Activated T-cell treated with anti-CD3 and anti-CD28 coated beads, Interleukin-2, amount 50 U/mL, for 24 hours (primary cell): ENCODE data around the gene PSMB10.

Experiments
- DNase-seq: peaks from one replicate; pipeline ENCODE4 v3.0.0-alpha.2; 2020
- H3K27ac Mint-ChIP-seq: 2 replicates; pipeline ENCODE4 v1.8.0; 2020; ENCODE audit warnings: mild to moderate bottlenecking, mixed read lengths
- H3K27me3 Mint-ChIP-seq: 2 replicates; pipeline ENCODE4 v1.8.0; 2020; ENCODE audit warnings: mixed read lengths
- H3K36me3 Mint-ChIP-seq: 2 replicates; pipeline ENCODE4 v1.8.0; 2020; ENCODE audit warnings: low read depth, mixed read lengths
- H3K4me1 Mint-ChIP-seq: 2 replicates; pipeline ENCODE4 v1.8.0; 2020; ENCODE audit warnings: low read depth, mixed read lengths
- H3K4me3 Mint-ChIP-seq: 2 replicates; pipeline ENCODE4 v1.8.0; 2020; ENCODE audit warnings: mild to moderate bottlenecking, moderate library complexity, mixed read lengths
- H3K9me3 Mint-ChIP-seq: 2 replicates; pipeline ENCODE4 v1.8.0; 2020; ENCODE audit warnings: mixed read lengths

PSMB10 gene

DNA sequence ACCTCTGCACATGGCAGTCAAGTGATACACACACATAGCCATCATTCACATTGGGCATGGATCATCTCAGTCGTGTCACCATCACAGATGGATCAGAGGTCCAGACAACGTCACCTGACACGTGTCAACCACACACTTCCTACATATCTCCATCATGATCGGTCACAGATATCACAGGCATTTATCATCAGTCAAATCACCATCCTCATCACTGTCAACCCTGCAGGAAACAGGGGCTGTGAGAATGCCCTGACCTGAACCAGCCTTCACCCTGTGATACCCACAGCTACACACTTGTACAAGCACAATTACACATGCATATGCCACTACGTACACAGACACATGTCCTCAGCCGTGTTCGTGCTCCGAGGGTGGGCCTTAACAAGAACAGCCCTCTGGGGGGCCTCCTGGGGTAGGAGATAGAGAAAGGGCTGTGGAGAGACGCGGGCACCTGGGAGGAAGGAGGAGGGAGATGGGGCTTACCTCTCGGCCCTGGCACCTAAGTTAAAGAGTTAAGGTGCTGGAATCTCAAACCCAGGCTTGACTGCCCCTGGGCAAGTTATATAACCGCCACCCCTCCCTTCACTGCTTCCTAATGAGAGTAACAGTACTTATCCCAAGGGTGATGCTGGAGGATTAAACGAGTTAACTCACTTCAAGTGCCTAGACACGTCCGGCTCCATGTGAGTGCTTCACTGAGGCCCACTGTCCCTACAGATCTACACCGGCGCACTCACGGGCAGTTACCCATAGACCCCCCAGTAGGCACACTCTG, 30.7 kb upstream of the PSMB10 start:
- Mint-ChIP-seq H3K27me3 (no peaks in the 10 kb centered on the region), H3K27ac (peak overlapping the region; percentile 94), H3K4me3 (peak overlapping the region; percentile 98), H3K36me3 (peaks cover 15% of the 10 kb centered on the region), H3K4me1 (peaks cover 27% of the 10 kb centered on the region), H3K9me3 (no peaks in the 10 kb centered on the region)
- DNase-seq = peak; percentile 52

DNA sequence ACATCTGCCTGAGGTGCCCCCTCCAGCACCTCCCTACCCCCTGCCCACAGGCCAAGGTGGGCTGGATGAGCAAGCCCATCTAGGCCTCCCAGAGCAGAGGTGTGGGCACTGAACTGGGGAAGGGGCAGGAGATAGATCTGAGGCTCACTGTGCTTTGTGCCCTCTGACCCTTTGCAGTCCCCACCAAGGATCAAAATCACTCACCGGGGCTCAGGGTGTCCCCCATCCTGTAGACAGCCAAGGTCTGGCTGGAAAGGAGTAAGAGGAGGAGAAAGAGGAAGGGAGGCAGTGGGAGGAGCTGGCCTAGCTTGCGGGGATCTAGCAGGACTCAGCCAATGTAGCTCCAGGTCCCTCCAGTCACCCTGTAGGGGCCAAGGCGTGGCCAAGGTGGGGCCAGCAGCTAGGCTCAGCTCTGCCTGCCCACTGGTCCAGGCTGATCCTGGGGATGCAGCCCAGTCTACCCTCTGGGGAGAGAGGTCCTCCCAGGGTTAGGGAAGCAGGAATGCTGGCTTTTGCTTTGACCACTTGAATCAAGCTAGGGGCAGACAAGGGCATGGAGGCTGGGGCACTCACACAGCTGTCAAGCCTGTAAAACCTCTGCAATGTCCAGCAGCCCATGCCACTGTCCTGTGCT, 30.0 kb upstream of the PSMB10 start:
- Mint-ChIP-seq H3K27me3 (no peaks in the 10 kb centered on the region), H3K36me3 (peaks cover 22% of the 10 kb centered on the region), H3K9me3 (no peaks in the 10 kb centered on the region), H3K4me1 (peaks cover 27% of the 10 kb centered on the region), H3K27ac (peak overlapping the region; percentile 94), H3K4me3 (peak overlapping the region; percentile 98)
- DNase-seq = no peak

DNA sequence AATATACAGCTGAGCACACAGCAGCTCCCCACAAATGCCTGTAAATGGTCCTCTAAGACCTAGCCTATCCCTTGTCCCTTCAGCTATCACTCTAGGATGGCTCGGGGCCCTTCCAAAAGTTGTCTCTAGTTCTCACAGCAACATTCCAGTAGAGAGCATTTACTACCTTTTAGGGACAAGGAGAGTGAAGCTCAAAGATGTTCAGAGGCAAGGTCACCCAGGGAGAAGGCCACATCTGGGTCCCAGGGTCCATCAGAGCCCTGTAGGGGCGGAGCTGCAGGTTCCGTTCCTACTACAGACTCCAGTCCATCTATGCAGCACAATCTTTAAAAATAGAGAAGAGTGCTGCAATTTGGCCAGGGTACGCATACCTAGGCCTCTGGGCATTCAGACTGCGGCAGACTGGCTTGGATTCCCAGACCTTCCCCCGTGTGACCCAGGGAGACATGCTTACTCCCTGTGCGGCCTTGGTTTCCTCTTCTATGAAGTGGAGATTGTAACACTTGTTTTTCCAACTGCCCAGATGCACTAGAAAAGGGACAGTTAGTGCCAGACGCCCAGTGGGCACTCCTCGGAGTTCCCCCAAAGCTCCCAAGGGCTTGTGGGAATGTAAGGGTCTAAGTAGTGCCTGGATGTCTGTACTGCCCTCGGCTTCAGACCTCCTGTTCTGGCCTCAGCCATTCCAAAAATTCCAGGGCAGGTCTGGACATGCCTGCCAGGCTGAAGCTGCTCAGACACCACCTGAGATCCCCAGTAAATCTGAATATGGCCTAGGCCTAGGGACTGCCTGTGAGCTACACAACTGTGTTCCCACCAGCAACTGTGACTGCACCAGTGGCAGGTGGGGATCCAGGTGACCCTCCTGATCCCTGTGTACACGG, 29.3 kb upstream of the PSMB10 start:
- H3K27ac Mint-ChIP-seq = no peak overlapping the region
- peak overlapping the region; percentile 51 for H3K4me3 Mint-ChIP-seq
- peaks cover 29% of the 10 kb centered on the region for H3K36me3 Mint-ChIP-seq
- H3K9me3 Mint-ChIP-seq = no peaks in the 10 kb centered on the region
- H3K27me3 Mint-ChIP-seq = no peaks in the 10 kb centered on the region
- DNase-seq = no peak
- H3K4me1 Mint-ChIP-seq = peaks cover 27% of the 10 kb centered on the region

DNA sequence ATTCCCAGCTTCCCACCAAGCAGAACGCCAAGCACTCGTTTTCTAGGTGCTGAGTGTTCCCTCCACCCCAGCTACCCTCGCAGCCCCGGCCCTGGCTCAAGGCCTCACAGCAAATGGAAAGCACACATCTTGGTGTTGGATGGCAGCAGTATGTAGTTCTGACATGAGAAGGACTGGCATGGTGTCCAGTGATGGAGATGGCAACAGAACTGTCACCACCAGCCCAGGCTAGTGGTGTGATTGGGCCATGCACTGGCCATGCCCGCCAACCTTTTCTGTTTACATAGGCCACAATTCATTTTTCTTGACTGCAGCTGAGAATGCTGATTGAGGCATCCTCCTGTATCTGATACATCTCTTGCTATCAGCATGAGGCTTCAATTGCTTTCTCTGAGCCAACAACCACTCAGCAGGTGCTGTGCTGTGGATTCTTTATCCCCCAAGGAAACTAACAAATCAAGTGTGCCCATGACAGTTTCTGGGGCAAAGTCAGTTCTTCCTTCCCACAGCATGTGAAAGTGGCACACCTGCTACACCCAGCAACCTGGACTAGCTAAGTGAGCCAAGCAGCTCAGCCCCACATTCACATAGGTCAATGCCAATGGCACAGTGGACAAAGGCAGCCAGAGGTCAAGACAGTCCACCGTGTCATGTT, 28.0 kb upstream of the PSMB10 start:
- Mint-ChIP-seq H3K4me3 (no peak overlapping the region), H3K27me3 (no peaks in the 10 kb centered on the region), H3K27ac (no peak overlapping the region), H3K4me1 (peaks cover 24% of the 10 kb centered on the region), H3K9me3 (no peaks in the 10 kb centered on the region), H3K36me3 (peaks cover 42% of the 10 kb centered on the region)
- DNase-seq = no peak

DNA sequence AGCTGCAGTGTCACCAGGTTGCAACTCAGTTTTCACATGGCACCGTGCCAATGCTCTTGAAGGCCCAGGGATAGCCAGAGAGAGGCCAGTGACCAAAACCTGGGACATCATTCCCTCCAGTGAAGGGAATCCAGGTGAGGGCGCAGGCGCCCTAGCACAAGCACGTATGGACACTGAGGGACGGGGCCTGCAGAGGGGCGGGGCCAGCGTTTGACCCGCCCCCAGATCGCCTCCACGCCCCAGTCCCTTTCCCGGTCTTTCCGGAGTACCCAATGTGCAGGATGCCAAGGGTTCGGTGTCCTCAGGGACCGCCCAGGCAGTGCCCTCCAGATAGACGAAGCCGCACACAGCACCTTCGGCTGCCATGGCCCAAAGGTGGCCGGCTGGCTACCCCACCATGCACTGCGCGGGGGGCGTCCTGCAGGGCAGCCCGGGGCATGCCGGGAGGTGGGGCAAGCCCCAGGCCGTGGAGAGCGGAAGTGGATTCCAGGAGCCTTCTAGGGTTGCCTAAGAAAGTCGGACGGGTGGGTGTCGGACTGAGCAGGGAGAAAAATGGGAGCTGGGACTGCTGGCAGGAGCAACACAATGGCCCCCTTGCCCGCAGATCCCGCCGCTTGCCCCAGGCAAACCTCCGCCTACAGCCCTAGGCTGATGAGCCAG, 27.1 kb upstream of the PSMB10 start:
- H3K36me3 Mint-ChIP-seq = peaks cover 49% of the 10 kb centered on the region
- no peaks in the 10 kb centered on the region for H3K9me3 Mint-ChIP-seq
- DNase-seq = no peak
- peaks cover 18% of the 10 kb centered on the region for H3K4me1 Mint-ChIP-seq
- no peak overlapping the region for H3K4me3 Mint-ChIP-seq
- H3K27me3 Mint-ChIP-seq = no peaks in the 10 kb centered on the region
- H3K27ac Mint-ChIP-seq = no peak overlapping the region

DNA sequence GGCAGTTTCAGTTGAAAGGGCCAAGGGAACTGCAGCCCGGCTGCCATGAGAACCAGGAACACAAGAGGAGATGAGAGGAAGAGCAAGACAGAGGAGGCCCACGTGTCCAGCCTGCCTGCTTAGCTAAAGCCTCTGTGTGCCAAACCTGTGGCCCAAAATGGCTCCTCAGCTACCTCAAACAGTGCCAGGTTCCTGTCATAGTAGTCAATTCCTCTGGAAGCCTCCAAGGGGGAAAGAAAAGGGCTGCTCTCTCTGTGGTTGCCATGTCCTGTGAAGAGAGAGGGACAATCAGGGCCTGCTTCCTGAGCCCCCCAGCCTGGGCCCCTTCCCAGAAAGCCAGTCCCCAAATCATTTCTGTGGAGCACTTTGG, 26.6 kb upstream of the PSMB10 start:
- no peak overlapping the region for H3K4me3 Mint-ChIP-seq
- H3K4me1 Mint-ChIP-seq = peaks cover 17% of the 10 kb centered on the region
- no peaks in the 10 kb centered on the region for H3K9me3 Mint-ChIP-seq
- peaks cover 54% of the 10 kb centered on the region for H3K36me3 Mint-ChIP-seq
- no peaks in the 10 kb centered on the region for H3K27me3 Mint-ChIP-seq
- DNase-seq = no peak
- H3K27ac Mint-ChIP-seq = no peak overlapping the region

DNA sequence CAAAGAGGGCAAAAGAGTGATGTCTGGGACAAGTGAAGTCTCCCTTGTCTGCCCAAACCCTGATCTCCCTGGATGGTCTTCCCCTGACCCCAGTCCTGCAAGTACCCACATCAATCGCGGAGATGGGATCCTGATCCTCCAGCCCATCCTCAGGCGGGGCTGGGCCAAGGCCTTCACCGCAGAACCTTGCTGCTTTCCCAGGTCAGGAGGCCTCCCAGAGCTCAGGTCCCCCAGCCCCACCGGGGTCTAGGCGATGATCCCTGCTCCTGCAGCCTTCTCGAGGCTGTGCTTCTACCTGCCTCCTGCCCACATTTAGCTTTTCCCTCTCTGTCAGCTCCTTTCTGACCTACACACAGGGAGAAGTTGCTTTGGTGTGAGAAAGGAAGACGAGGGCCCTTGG, 25.5 kb upstream of the PSMB10 start:
- DNase-seq = no peak
- Mint-ChIP-seq H3K27me3 (no peaks in the 10 kb centered on the region), H3K4me3 (no peak overlapping the region), H3K4me1 (peaks cover 12% of the 10 kb centered on the region), H3K27ac (no peak overlapping the region), H3K9me3 (no peaks in the 10 kb centered on the region), H3K36me3 (peaks cover 57% of the 10 kb centered on the region)

DNA sequence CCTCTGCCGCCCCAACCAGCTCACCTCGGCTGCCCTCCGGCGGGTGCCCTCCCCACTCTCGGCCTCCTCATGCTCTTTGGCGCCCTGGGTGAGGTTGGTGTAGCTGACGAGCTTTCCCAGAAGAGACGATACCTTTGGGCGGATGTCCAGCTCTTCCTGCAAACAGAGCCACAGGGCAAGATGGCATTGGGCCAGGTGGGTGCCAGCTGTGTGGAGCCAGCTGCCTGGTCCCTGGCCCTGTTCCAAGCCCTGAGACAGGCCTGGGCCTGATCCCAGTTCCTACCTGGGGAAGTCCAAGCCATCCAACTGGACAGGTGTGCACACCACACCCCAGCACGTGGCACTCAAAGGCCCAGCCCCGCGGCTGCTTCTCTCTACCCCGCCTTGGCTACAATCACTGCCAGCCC, 24.9 kb upstream of the PSMB10 start:
- DNase-seq = no peak
- H3K4me3 Mint-ChIP-seq = no peak overlapping the region
- H3K36me3 Mint-ChIP-seq = peaks cover 56% of the 10 kb centered on the region
- H3K27ac Mint-ChIP-seq = no peak overlapping the region
- peaks cover 6% of the 10 kb centered on the region for H3K4me1 Mint-ChIP-seq
- H3K9me3 Mint-ChIP-seq = no peaks in the 10 kb centered on the region
- H3K27me3 Mint-ChIP-seq = no peaks in the 10 kb centered on the region

DNA sequence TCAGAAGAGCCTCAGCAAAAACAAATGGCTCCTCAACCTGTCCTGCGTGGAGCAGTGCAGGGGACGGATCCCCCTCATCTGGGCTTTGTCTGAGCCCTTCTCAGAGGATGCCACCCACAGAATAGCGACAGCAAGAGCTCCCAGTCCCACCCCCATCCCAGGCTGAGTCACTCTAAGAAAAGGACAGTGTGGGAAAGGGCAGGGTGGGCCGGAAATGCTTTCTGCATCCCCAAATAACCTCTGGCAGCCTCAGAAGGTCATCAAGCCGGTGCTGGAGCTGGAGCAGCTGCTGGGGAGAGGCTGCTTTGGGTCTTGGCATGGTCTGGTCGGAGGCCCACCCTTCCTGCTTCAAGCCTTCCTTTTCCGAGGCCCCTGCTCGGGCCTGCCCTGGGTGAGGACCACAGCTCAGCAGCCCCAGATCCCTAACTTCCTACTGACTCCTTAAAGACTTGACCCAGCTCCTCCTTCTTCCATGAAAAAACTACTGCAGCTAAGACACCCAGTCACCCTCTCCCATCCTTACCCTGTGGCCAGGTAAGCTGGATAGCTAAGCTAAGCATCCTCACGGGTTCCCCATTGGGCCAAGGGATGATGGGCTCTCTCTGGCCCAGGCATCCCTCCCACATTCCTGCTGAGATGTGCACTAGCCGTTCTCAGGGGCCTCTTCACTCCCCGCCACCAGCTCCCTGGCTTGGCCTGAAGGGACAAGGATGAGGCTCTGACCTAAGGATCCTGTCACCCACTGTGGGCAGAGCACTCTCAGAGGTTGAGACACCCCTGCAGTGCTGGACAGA, 23.1 kb upstream of the PSMB10 start:
- no peaks in the 10 kb centered on the region for H3K9me3 Mint-ChIP-seq
- H3K36me3 Mint-ChIP-seq = peaks cover 67% of the 10 kb centered on the region
- H3K4me3 Mint-ChIP-seq = no peak overlapping the region
- H3K27ac Mint-ChIP-seq = no peak overlapping the region
- no peaks in the 10 kb centered on the region for H3K4me1 Mint-ChIP-seq
- no peak for DNase-seq
- H3K27me3 Mint-ChIP-seq = no peaks in the 10 kb centered on the region

DNA sequence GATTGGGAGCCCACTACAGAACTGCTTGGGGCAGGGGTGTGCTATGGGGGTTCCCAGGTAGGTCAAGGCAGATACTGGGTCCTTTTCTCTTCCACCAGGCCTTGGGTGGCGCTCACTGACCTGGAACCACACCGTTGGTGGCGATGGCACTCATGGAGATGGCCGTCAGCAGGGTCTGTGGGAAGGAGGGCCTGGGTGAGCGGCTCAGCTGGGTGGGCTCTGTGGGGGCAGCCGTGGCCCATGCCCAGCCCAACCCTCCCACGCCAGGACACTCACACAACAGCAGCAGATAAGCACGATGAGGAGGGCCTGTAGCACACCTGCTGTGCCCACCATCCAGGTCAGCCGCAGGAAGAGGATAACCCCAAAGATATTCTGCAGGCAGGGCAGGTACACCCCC, 21.0 kb upstream of the PSMB10 start:
- no peak overlapping the region for H3K4me3 Mint-ChIP-seq
- H3K9me3 Mint-ChIP-seq = no peaks in the 10 kb centered on the region
- H3K27ac Mint-ChIP-seq = no peak overlapping the region
- H3K4me1 Mint-ChIP-seq = no peaks in the 10 kb centered on the region
- peaks cover 74% of the 10 kb centered on the region for H3K36me3 Mint-ChIP-seq
- H3K27me3 Mint-ChIP-seq = no peaks in the 10 kb centered on the region
- no peak for DNase-seq

DNA sequence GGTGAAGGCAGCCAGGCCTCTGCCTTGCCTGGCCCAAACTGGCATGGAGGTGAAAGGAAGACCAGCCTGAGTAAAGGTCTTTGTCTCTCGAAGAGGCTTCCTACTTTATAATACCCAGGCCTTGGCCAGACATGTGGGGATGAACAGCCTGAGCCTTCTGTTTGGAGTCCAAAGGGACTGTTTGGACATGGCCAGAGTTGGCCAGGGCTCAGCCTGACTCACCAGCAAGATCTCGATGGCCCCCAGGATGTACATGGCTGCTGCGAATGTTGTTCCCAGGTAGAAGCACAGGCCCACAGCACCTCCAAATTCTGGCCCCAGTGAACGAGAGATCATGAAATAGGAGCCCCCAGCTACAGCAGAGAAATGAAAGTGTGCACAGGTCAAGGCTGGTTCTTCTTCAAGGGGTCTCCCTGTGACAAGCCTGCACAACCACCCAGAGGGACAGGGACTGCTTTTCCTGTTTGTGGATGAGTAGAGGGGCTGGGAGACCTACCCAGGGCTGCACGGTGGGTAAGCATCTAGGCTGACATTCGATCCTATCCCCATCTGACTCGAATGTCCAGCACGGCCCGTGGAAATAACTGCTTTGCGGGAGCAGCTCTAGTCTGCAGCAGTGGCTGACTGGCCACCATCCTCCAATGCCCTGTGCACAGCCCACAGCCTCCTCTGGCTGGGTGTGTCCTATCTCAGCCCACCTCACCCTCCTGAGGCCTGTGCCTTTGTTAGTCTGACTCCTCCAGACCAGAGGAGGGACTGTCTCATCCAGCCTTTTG, 18.0 kb upstream of the PSMB10 start:
- Mint-ChIP-seq H3K27me3 (no peaks in the 10 kb centered on the region), H3K9me3 (no peaks in the 10 kb centered on the region), H3K4me1 (peaks cover 1% of the 10 kb centered on the region), H3K36me3 (peaks cover 69% of the 10 kb centered on the region), H3K4me3 (no peak overlapping the region), H3K27ac (no peak overlapping the region)
- no peak for DNase-seq

DNA sequence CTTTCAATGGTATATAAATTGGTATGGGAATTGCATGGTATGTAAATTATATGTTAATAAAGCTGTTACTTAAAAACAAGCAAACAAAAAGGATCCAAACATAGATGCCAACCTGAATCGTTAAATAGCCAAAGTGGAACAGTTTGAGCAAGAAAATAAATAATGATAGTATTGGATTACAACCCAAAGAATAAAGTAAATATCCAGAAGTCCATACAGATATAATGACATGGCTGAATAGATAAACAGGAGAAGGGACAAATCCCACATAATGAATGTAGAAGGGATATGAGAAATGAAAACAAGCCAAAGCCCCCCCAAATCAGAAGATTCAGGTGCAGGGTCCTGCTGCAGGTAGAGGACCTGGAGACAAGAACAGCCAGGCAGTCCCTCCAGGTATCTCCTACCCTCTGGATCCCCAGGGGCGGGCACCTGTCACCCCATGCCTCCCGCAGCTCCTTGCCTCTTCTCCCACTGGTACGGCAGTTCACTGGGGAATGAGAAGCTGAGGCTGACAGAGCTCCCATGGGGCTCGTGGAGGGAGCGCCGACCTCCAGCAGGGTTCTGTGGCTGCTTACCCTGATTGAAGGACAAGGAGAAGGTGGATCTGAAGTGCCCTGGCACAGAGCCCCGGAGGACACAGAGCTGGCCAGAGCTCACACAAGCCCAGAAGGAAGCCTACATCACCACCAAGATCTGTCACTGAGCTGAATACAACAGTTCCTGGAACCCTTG, 17.2 kb upstream of the PSMB10 start:
- Mint-ChIP-seq H3K4me3 (no peak overlapping the region), H3K9me3 (no peaks in the 10 kb centered on the region), H3K4me1 (peaks cover 1% of the 10 kb centered on the region), H3K27ac (no peak overlapping the region), H3K36me3 (peaks cover 62% of the 10 kb centered on the region), H3K27me3 (no peaks in the 10 kb centered on the region)
- no peak for DNase-seq
